Left ventricle myocardium inferior (tissue), 1 donor: ENCODE measurements around the gene EHD4. TPM values are rescaled to one million over a fixed set of nuclear protein-coding genes. Genes with fewer than 3 reads are reported as not detected.

Experiments used
- DNase-seq: peaks from one replicate; pipeline ENCODE4 v3.0.0-alpha.2; 2020
- H3K27ac ChIP-seq: fragments of 200-600 bp; replicated peaks from 2 replicates; pipeline ENCODE4 v1.8.0; 2021
- H3K27me3 ChIP-seq: fragments of 200-600 bp; 2 replicates; pipeline ENCODE4 v1.8.0; 2021; ENCODE audit warnings: low read depth
- H3K36me3 ChIP-seq: fragments of 200-600 bp; 2 replicates; pipeline ENCODE4 v1.8.0; 2021
- H3K4me1 ChIP-seq: fragments of 200-600 bp; 2 replicates; pipeline ENCODE4 v1.8.0; 2021
- H3K4me3 ChIP-seq: fragments of 200-600 bp; 2 replicates; pipeline ENCODE4 v1.8.0; 2021; ENCODE audit warnings: mild to moderate bottlenecking, moderate library complexity
- H3K9me3 ChIP-seq: fragments of 200-600 bp; replicated peaks from 2 replicates; pipeline ENCODE4 v1.8.0; 2021
- CTCF ChIP-seq: fragments of 200-600 bp; IDR thresholded peaks from 2 replicates; pipeline ENCODE4 v1.8.0; 2021; ENCODE audit warnings: antibody characterized with exemption, mild to moderate bottlenecking, borderline replicate concordance
- intact Hi-C: fragments of 100-400 bp; cut with micrococcal nuclease; formaldehyde crosslinking; loops from one replicate; pipeline ENCODE4 v1.11.0; 2022
- total RNA-seq: library from RNA; stranded (reverse); fragmentation: NEBNext Ultra II Directional; extraction: Animal tissue kit (Norgen Biotek cat#: 25700); gene quantifications from one replicate; pipeline ENCODE4 v1.2.1, GENCODE V29; 2021
- donor health status: DM: no; HTN: yes; CAD: no; lungs with severe emphysema.

The EHD4 gene
- total RNA-seq, 1 donor from 2014 or later = 46.4 TPM

- Histone ChIP-seq H3K4me3 (peak overlapping the region; percentile 26), H3K4me1 (peaks cover 87% of the 10 kb centered on the region), H3K27me3 (no peaks in the 10 kb centered on the region), H3K9me3 (no peaks in the 10 kb centered on the region), H3K36me3 (peaks cover 21% of the 10 kb centered on the region), H3K27ac (peak overlapping the region; percentile 87)
- intact Hi-C loops = no loop called here
- no peak for DNase-seq
- peak; percentile 28 for TF ChIP-seq CTCF
Measured at GRCh38 chr15:41955807-41956525, 16.4 kb downstream of the EHD4 start.

DNA sequence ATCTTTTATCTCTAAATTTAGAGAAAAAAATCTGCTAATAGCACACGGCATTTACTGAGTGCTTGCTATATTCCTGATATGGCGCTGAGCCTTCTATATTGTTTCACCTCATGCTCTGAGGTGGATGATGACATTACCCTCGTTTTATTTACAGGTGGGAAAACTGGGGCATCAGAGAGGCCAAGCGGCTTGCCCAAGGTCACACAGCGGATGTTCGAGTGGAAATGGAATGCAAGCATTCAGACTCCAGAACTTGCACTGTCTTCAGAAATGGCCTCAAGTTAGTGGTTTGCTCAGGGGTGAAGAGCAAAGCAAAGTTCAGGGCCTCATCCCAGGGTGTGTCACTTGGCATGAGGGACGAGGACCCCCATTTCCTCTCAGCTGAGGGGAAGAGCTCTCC lies 17.3 kb downstream of the EHD4 start:
- Histone ChIP-seq H3K27ac (peak overlapping the region; percentile 87), H3K4me1 (peaks cover 87% of the 10 kb centered on the region)
- intact Hi-C loops = no loop called here

GRCh38 chr15:41954036-41954435 lies 18.3 kb downstream of the EHD4 start:
- Histone ChIP-seq H3K9me3 (no peaks in the 10 kb centered on the region), H3K27ac (peak overlapping the region; percentile 87), H3K4me3 (no peak overlapping the region), H3K36me3 (peaks cover 21% of the 10 kb centered on the region), H3K27me3 (no peaks in the 10 kb centered on the region), H3K4me1 (peaks cover 89% of the 10 kb centered on the region)
- no peak for TF ChIP-seq CTCF
- intact Hi-C loops = no loop called here
- no peak for DNase-seq

More for the DNA sequence above, 17.3 kb downstream of the EHD4 start:
- no peaks in the 10 kb centered on the region for H3K27me3 ChIP-seq
- H3K4me3 ChIP-seq = no peak overlapping the region
- H3K9me3 ChIP-seq = no peaks in the 10 kb centered on the region
- no peak for TF ChIP-seq CTCF
- H3K36me3 ChIP-seq = peaks cover 21% of the 10 kb centered on the region
- no peak for DNase-seq

GRCh38 chr15:41952013-41952563 lies 20.3 kb downstream of the EHD4 start:
- Histone ChIP-seq H3K9me3 (no peaks in the 10 kb centered on the region), H3K36me3 (peaks cover 21% of the 10 kb centered on the region), H3K4me1 (peaks cover 89% of the 10 kb centered on the region), H3K27ac (peak overlapping the region; percentile 89), H3K27me3 (no peaks in the 10 kb centered on the region), H3K4me3 (no peak overlapping the region)
- DNase-seq = no peak
- TF ChIP-seq CTCF = no peak
- intact Hi-C loops = no loop called here

GRCh38 chr15:41951571-41951970 lies 20.8 kb downstream of the EHD4 start:
- intact Hi-C loops = no loop called here
- H3K27ac ChIP-seq = peak overlapping the region; percentile 89
- H3K4me3 ChIP-seq = no peak overlapping the region
- no peaks in the 10 kb centered on the region for H3K27me3 ChIP-seq
- H3K4me1 ChIP-seq = peaks cover 89% of the 10 kb centered on the region
- no peak for TF ChIP-seq CTCF
- no peak for DNase-seq
- H3K9me3 ChIP-seq = no peaks in the 10 kb centered on the region
- peaks cover 21% of the 10 kb centered on the region for H3K36me3 ChIP-seq
